NCI-H226 (cell line): ENCODE measurements around the gene NEURL1.
A peak's percentile ranks its signal among the peaks of the same experiment; 100 is the strongest.
"Not testable (repeated sequence)": the region's sequence is repeated elsewhere in the genome, so short reads cannot be mapped to it uniquely, and the experiment has no call there.

ENCODE experiments used
- DNase-seq: peaks from one replicate; pipeline ENCODE4 v3.0.0-alpha.2; 2015

NEURL1 gene

GRCh38 chr10:103519798-103520197 is 26.3 kb downstream of the NEURL1 start:
- DNase-seq: no peak

GRCh38 chr10:103522006-103522405 is 28.5 kb downstream of the NEURL1 start:
- not testable (repeated sequence) for DNase-seq

DNA sequence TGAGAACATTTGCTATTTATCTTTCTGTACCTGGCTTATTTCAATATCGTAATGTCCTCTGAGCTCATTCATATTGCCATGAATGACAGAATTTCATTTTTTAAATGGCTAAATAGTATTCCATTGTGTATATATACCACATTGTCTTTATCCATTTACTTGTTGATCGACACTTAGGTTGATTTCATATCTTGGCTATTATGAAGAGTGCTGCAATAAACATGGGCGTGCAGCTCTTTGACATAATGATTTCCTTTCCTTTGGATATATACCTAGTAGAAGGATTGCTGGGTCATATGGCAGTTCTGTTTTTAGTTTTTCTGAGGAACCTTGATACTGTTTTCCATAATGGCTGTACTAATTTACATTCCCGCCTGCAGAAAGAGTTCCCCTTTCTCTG is 30.2 kb downstream of the NEURL1 start:
- DNase-seq: no peak

- no peak for DNase-seq
Measured at GRCh38 chr10:103525901-103526300, 32.4 kb downstream of the NEURL1 start.

- peak; percentile 93 for DNase-seq
Measured at GRCh38 chr10:103527476-103527875, 34.0 kb downstream of the NEURL1 start.

- DNase-seq: no peak
Measured at GRCh38 chr10:103528549-103528948, 35.0 kb downstream of the NEURL1 start.

DNA sequence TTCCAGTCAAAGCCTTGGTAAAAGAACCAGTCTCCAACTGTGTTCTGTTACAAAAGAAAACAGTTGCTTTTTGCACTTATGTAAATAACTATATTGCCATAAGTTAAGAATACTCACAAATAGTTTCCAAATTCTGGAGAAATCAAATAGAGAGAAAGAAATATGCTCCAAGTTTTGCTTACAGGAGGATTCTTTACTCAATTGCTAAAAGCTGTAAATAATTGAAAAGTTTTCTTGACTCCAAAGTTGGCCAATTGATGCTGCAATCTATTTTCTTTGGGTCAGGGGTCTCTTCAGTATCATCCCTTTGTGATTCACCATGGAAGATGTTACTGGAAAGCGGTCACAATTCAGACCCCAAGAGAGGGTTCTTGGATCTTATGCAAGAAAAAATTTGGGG is 36.0 kb downstream of the NEURL1 start:
- DNase-seq: no peak

- DNase-seq: no peak
Measured at GRCh38 chr10:103533827-103534226, 40.3 kb downstream of the NEURL1 start.

DNA sequence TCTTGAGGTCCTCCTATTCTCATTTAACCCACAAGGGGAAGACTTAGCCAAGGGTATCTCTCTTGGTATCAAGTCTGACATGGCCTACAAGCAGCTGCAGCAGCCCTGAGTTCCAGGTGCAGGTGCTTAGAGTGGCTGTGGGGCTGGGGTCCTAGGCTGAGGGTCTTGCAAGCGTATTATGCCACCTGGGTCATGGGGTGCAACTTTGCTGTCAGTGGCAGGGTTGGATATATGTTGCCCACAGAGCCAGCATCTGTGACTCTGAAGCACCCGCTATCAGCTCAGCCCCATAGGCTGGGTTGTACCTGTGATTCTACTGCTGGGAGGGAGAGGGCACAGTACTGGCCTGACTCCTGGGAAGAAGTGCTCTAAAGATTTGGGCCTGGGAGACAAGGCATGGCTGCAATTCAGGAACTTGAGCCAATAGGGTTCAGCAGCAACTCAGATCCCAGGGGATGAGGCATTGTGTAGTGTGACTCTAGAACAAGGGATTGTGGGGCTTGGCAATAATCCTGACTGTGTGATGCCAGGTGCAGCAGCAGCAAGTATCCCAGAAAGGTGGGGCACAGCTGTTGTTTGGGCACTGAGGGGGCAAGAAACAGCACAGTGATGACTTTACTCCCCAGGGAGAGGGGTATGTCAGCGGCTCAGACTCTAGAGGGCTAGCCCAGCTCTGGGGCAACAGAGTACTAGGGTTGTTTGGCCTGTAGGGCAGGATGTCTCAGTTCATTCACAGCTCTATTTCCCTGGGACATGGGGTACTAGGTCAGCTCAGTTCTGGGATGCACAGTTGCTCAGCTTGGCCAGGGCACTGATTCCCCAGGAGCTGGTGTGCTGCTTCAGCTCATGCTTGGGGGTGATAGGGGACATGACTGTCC is 41.4 kb downstream of the NEURL1 start:
- no peak for DNase-seq

- no peak for DNase-seq
Measured at GRCh38 chr10:103535595-103535994, 42.1 kb downstream of the NEURL1 start.

GRCh38 chr10:103539751-103540150 is 46.2 kb downstream of the NEURL1 start:
- no peak for DNase-seq

DNA sequence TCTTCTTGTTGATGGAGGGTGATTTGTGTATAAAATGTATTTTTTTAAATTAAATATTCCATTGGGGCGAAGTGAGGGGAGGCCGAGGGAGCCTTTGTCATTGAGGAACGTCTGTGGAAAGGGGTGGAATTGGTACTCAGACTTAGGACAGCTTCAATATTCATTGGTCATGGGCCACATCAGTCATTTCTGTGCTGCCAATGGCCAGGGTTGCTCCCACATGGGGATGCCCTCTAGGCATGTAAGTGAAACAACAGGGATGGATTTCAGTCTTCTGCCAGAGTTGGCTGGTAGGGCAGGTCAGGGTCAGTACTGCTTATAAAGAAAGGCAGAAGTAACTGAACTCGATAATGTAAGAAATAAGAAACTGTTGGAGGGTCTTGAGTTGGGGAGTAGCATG is 47.2 kb downstream of the NEURL1 start:
- DNase-seq: peak; percentile 29

DNA sequence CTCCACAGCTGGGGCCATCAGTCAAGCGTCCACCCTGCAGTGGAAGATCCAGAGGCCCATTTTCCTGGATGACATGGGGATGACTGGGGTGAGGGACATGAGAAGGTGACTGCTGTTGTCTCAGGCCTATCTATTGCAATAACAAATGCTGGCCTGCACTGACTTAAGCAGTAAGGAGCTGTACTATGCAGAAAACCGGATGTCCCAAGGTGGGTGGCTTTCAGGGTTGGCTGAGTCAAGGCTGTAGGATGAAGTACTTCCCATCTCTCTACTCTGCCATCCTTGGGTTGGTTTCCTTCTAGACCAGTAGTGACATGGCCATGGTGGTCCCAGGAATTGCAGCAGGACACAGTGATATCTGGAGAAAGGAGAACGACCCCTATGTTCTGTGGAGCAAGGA is 48.1 kb downstream of the NEURL1 start:
- DNase-seq: no peak

DNA sequence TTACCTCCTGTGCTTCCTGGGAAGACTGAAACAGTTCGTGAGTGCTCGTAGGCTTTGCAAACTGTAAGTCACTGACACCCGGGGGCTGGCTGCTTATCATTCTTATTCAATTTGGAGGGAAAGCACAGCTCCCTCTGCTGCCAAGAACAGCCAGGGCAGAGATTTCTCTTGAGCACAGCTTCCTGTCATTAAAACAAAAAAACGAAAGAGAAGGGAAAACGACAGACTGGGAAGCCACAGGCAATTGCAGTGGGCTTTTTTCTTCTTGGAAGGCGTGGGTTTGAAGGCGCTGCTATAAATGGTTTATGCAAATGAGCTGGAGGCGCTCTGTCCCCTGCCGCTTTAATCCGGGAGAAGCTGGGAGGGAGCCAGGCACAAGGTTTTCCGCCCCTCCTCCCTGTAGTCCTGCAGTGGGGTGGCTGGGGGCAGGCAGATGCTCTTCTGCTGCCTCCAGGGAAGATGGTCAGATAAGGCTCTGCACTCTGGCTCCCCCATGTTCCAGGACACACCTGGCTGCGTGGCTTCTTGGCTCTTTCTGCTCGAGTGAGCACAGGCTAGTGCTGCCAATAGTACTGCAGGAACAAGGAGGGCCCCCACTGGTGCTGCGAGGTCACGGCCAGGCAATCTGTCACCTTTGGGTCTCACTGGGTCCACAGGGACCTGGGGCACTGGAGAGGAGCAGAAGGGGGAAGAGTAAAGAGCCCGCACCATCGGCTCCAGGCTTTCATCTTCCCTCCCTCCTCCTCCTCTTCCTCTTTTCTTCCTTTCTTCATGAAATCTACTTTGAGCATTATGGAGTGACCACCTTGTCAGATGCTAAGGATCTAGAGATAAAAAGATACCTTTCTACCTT is 49.5 kb downstream of the NEURL1 start:
- DNase-seq: no peak

DNA sequence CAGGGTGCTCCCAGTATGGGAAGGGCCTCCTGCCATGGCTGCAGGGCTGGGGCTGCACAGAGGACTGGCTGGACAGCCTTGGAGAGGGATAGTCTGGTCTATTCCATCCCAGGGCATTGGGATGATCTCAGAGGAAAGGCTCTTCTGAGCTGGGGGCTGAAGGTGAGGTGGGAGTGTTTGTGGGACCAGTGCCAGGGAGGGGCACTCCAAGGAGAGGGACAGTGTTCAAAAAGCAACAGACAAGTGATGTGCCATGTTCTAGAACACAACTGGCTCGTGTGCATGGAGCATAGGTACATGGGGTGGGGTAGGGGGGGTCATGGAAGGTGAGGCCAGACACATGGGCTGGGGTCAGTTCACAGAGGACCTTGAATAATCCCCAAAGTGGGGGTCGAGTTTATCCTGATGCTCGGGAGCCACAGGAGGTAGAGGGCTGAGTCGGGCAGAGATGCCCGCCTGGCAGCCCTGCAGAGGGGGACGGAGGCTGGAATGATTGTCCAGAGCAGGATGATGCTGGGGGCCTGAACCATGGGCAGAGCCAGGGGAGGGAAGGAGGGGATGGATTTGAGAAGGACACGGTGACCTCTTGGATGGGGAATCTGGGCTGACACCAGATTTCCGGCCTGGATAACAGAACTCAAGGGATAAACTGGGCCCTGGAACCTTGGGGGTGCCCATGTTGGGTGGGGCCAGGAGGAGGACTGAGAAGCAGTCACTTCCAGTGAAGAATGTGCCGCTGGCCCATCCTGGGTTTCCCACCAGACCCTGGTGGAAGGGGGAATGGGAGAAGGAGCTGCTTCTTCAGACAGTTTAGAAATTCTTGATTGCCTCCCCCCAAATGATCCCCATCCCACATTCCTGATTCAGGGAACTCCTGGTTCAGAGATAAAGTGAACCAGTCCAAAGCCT is 50.4 kb downstream of the NEURL1 start:
- DNase-seq: no peak

- no peak for DNase-seq
Measured at GRCh38 chr10:103544657-103545310, 51.3 kb downstream of the NEURL1 start.

DNA sequence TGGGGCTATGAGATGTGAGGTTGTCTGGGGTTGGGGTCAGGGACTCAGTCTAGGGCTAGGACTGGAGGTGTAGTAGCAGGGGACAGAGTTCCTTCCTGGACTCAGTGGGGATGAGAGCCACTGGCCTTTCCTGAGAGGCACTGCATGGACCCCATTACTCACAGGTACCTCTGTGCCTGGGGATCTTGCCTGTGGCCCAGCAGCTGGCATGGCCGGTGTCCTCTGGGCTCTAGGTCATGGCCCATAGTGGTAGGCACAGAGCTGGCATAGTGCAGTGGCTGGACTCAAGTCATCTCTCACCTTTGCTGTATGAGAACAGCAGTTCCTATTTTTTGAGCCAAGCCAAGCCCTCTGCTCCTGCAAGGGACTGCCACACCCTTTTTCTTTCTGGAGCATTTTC is 51.9 kb downstream of the NEURL1 start:
- DNase-seq: no peak

DNA sequence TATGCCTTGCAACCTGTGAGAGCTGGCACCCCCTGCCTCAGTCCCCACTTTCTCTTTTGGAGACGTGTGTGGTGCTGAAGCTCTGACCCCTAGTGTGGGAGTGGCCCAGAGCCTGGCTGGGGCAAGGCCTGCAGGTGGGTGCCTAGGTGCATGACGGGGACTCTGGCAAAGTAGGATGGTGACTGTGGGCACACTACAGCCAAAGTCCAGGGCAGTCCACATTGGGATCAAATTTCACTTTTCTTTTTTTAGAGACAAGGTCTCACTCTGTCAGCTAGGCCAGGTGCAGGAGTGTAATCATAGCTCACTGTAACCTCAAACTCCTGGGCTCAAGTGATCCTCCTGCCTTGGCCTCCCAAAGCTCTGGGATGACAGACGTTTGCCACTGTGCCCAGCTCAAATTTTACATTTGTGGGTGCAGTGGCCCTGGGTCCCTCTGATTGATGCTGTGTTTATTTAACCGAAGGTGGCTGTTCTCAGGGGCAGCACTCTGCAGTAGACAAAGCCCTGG is 52.3 kb downstream of the NEURL1 start:
- no peak for DNase-seq

DNA sequence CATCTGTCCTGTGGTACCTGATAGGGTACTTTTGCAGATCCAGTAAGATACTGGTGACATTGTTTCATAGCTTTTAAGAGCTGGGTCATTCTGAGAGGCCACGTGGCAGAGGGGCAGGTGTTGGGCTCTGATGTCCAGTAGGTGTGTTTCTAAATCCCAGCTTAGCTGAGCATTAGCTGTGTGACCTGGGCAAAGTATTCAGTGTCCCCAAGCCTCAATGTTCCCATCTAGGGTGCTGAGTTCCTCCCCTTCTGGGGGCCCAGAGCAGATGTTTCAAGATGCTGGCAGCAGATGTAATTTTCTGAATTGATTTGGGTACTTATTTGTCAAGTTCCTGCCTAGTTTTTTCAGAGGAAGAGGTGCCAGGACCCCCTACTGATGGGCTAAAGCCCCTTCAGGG is 52.9 kb downstream of the NEURL1 start:
- no peak for DNase-seq

GRCh38 chr10:103547391-103547946 is 54.0 kb downstream of the NEURL1 start:
- no peak for DNase-seq

GRCh38 chr10:103548006-103548405 is 54.5 kb downstream of the NEURL1 start:
- DNase-seq: no peak
